Activated CD4-positive, alpha-beta memory T cell treated with anti-CD3 and anti-CD28 coated beads for 36 hours (primary cell): ENCODE results near the gene ASIC3. TPM values are rescaled to one million over a fixed set of nuclear protein-coding genes. Genes with fewer than 3 reads are reported as not detected.
A peak's percentile ranks its signal among the peaks of the same experiment; 100 is the strongest.

Experiments
- CTCF ChIA-PET: fragments of 350-600 bp; sonication (Branson Sonifier 250); formaldehyde crosslinking; loops from one replicate; lab custom pipeline; 2021; ENCODE audit warnings: antibody characterized with exemption, inconsistent platforms; lab: Charles Lee
- POLR2A ChIA-PET: fragments of 350-600 bp; sonication (Branson Sonifier 250); formaldehyde crosslinking; loops from one replicate; lab custom pipeline; 2021; ENCODE audit warnings: antibody characterized with exemption; lab: Charles Lee
- DNase-seq: peaks from one replicate; pipeline ENCODE4 v3.0.0-alpha.2; 2020
- H3K27ac Mint-ChIP-seq: one replicate; pipeline ENCODE4 v1.8.0; 2021; ENCODE audit warnings: mixed read lengths
- H3K27me3 Mint-ChIP-seq: one replicate; pipeline ENCODE4 v1.8.0; 2021; ENCODE audit warnings: mixed read lengths
- H3K36me3 Mint-ChIP-seq: one replicate; pipeline ENCODE4 v1.8.0; 2021; ENCODE audit warnings: mixed read lengths
- H3K4me1 Mint-ChIP-seq: one replicate; pipeline ENCODE4 v1.8.0; 2021; ENCODE audit warnings: low read depth, mixed read lengths
- H3K4me3 Mint-ChIP-seq: one replicate; pipeline ENCODE4 v1.8.0; 2021; ENCODE audit warnings: mild to moderate bottlenecking, mixed read lengths
- H3K9me3 Mint-ChIP-seq: one replicate; pipeline ENCODE4 v1.8.0; 2021; ENCODE audit warnings: mixed read lengths
- intact Hi-C: fragments of 100-400 bp; cut with micrococcal nuclease; formaldehyde crosslinking; loops from one replicate; pipeline ENCODE4 v1.15.1; 2023
- total RNA-seq, 2 experiments: library from RNA; stranded (reverse); gene quantifications; one replicate each; pipeline ENCODE4 v1.2.3, GENCODE V29; 2021

The ASIC3 gene
- total RNA-seq, 2 experiments from 2014 or later = 5.3 to 7.6 TPM

- H3K27ac Mint-ChIP-seq = no peak overlapping the region
- no peaks in the 10 kb centered on the region for H3K4me1 Mint-ChIP-seq
- ChIA-PET CTCF (interaction anchor here (0.6 to 0.9 kb wide), 2 partner anchors 66 to 83 kb away, joined by 4 read pairs; no protein-coding TSS in a partner anchor), POLR2A (no interaction called here)
- intact Hi-C loops = no loop called here
- no peak overlapping the region for H3K4me3 Mint-ChIP-seq
- peaks cover 5% of the 10 kb centered on the region for H3K36me3 Mint-ChIP-seq
- no peak for DNase-seq
- H3K27me3 Mint-ChIP-seq = no peaks in the 10 kb centered on the region
- no peaks in the 10 kb centered on the region for H3K9me3 Mint-ChIP-seq
Observed at GRCh38 chr7:151045967-151046366, 2.4 kb upstream of the ASIC3 start.

- Mint-ChIP-seq H3K27me3 (no peaks in the 10 kb centered on the region), H3K9me3 (no peaks in the 10 kb centered on the region), H3K4me3 (no peak overlapping the region), H3K27ac (peak overlapping the region; percentile 18), H3K4me1 (peaks cover 2% of the 10 kb centered on the region), H3K36me3 (peaks cover 5% of the 10 kb centered on the region)
- ChIA-PET CTCF (no interaction called here), POLR2A (no interaction called here)
- intact Hi-C loops = no loop called here
- no peak for DNase-seq
Observed at GRCh38 chr7:151046603-151047573, 1.4 kb upstream of the ASIC3 start.

- intact Hi-C loops = no loop called here
- H3K4me1 Mint-ChIP-seq = peaks cover 5% of the 10 kb centered on the region
- no peak overlapping the region for H3K27ac Mint-ChIP-seq
- DNase-seq = no peak
- H3K27me3 Mint-ChIP-seq = no peaks in the 10 kb centered on the region
- ChIA-PET CTCF (no interaction called here), POLR2A (no interaction called here)
- no peak overlapping the region for H3K4me3 Mint-ChIP-seq
- no peaks in the 10 kb centered on the region for H3K9me3 Mint-ChIP-seq
- peaks cover 7% of the 10 kb centered on the region for H3K36me3 Mint-ChIP-seq
Observed at GRCh38 chr7:151048911-151049463, 656 bp downstream of the ASIC3 start.

- POLR2A ChIA-PET = no interaction called here
- H3K4me3 Mint-ChIP-seq = no peak overlapping the region
- peaks cover 2% of the 10 kb centered on the region for H3K36me3 Mint-ChIP-seq
- intact Hi-C loops = loop anchor here (10.0 kb wide), 1 partner anchor 304 kb away; no protein-coding TSS in a partner anchor
- peaks cover 5% of the 10 kb centered on the region for H3K4me1 Mint-ChIP-seq
- CTCF ChIA-PET = interaction anchor here (1.0 to 1.6 kb wide), 3 partner anchors 9 to 33 kb away, joined by 3 to 5 read pairs (median 5); partner anchors contain the start of genes ABCB8 and SLC4A2
- DNase-seq = peak; percentile 73
- H3K9me3 Mint-ChIP-seq = no peaks in the 10 kb centered on the region
- H3K27ac Mint-ChIP-seq = no peak overlapping the region
- no peaks in the 10 kb centered on the region for H3K27me3 Mint-ChIP-seq
Observed at GRCh38 chr7:151051108-151051507, 2.8 kb downstream of the ASIC3 start.

- no peak overlapping the region for H3K27ac Mint-ChIP-seq
- no peaks in the 10 kb centered on the region for H3K27me3 Mint-ChIP-seq
- DNase-seq = no peak
- CTCF ChIA-PET = no interaction called here
- intact Hi-C loops = loop anchor here (10.0 kb wide), 1 partner anchor 302 kb away; no protein-coding TSS in a partner anchor
- POLR2A ChIA-PET = no interaction called here
- H3K4me3 Mint-ChIP-seq = no peak overlapping the region
- H3K36me3 Mint-ChIP-seq = peaks cover 2% of the 10 kb centered on the region
- no peaks in the 10 kb centered on the region for H3K9me3 Mint-ChIP-seq
- H3K4me1 Mint-ChIP-seq = peaks cover 15% of the 10 kb centered on the region
Observed at GRCh38 chr7:151053096-151053495, 4.8 kb downstream of the ASIC3 start.

- POLR2A ChIA-PET = no interaction called here
- no peaks in the 10 kb centered on the region for H3K9me3 Mint-ChIP-seq
Observed at GRCh38 chr7:151053751-151054150, 5.4 kb downstream of the ASIC3 start.

GRCh38 chr7:151056283-151056665, 7.9 kb downstream of the ASIC3 start:
- CTCF ChIA-PET = interaction anchor here (1.4 kb wide), 1 partner anchor 38 kb away, joined by 4 read pairs; no protein-coding TSS in a partner anchor
- peak overlapping the region; percentile 89 for H3K4me3 Mint-ChIP-seq
- no peak for DNase-seq
- POLR2A ChIA-PET = no interaction called here
- H3K36me3 Mint-ChIP-seq = peaks cover 2% of the 10 kb centered on the region
- H3K9me3 Mint-ChIP-seq = no peaks in the 10 kb centered on the region
- H3K27ac Mint-ChIP-seq = no peak overlapping the region
- H3K4me1 Mint-ChIP-seq = peaks cover 25% of the 10 kb centered on the region
- intact Hi-C loops = loop anchor here (10.0 kb wide), 1 partner anchor 299 kb away; no protein-coding TSS in a partner anchor
- H3K27me3 Mint-ChIP-seq = no peaks in the 10 kb centered on the region

More at GRCh38 chr7:151053751-151054150, 5.4 kb downstream of the ASIC3 start:
- no peak for DNase-seq
- Mint-ChIP-seq H3K4me3 (no peak overlapping the region), H3K36me3 (peaks cover 2% of the 10 kb centered on the region), H3K4me1 (peaks cover 18% of the 10 kb centered on the region), H3K27me3 (no peaks in the 10 kb centered on the region), H3K27ac (no peak overlapping the region)
- CTCF ChIA-PET = no interaction called here
- intact Hi-C loops = loop anchor here (10.0 kb wide), 1 partner anchor 301 kb away; no protein-coding TSS in a partner anchor

GRCh38 chr7:151056666-151057505, 8.6 kb downstream of the ASIC3 start:
- CTCF ChIA-PET = interaction anchor here (1.4 kb wide), 1 partner anchor 38 kb away, joined by 4 read pairs; no protein-coding TSS in a partner anchor
- no peak overlapping the region for H3K27ac Mint-ChIP-seq

GRCh38 chr7:151057506-151057988, 9.2 kb downstream of the ASIC3 start, which contains the start of gene CDK5:
Gene CDK5, minus strand, starts transcription at chr7:151057897. Its CDS starts 49 bp downstream, at chr7:151057848.
- Mint-ChIP-seq H3K4me3 (peak within 1 kb of the TSS; percentile 89), H3K27ac (peak within 1 kb of the TSS; percentile 89), H3K4me1 (peaks cover 26% of the 10 kb centered on the region), H3K27me3 (no peaks in the 10 kb centered on the region), H3K9me3 (no peaks in the 10 kb centered on the region), H3K36me3 (peaks cover 1% of the 10 kb centered on the region)
- ChIA-PET CTCF (no interaction called here), POLR2A (interaction anchor here (0.5 to 1.0 kb wide), 2 partner anchors 26 to 170 kb away, joined by 3 read pairs; partner anchors contain the start of genes ABCF2 and TMUB1)
- no peak for DNase-seq
- intact Hi-C loops = loop anchor here (10.0 kb wide), 1 partner anchor 297 kb away; no protein-coding TSS in a partner anchor

More at GRCh38 chr7:151056666-151057505, 8.6 kb downstream of the ASIC3 start:
- intact Hi-C loops = loop anchor here (10.0 kb wide), 1 partner anchor 298 kb away; no protein-coding TSS in a partner anchor
- H3K4me1 Mint-ChIP-seq = peaks cover 27% of the 10 kb centered on the region
- POLR2A ChIA-PET = no interaction called here
- no peaks in the 10 kb centered on the region for H3K9me3 Mint-ChIP-seq
- H3K36me3 Mint-ChIP-seq = peaks cover 2% of the 10 kb centered on the region
- peak overlapping the region; percentile 89 for H3K4me3 Mint-ChIP-seq
- H3K27me3 Mint-ChIP-seq = no peaks in the 10 kb centered on the region
- DNase-seq = no peak

- CTCF ChIA-PET = interaction anchor here (1.0 to 1.2 kb wide), 2 partner anchors 27 to 30 kb away, joined by 3 to 10 read pairs; partner anchors contain the start of gene ABCB8
- Mint-ChIP-seq H3K27ac (peak overlapping the region; percentile 89), H3K27me3 (no peaks in the 10 kb centered on the region), H3K36me3 (no peaks in the 10 kb centered on the region), H3K9me3 (no peaks in the 10 kb centered on the region), H3K4me3 (peak overlapping the region; percentile 89), H3K4me1 (peaks cover 25% of the 10 kb centered on the region)
- POLR2A ChIA-PET = interaction anchor here (0.5 to 2.1 kb wide), 3 partner anchors 25 to 169 kb away, joined by 3 to 5 read pairs (median 3); partner anchors contain the start of genes ABCF2 and TMUB1
- intact Hi-C loops = loop anchor here (1.0 to 10.0 kb wide), 5 partner anchors 19 to 297 kb away; partner anchors contain the start of genes ABCB8, ABCF2 and FASTK
- DNase-seq = peak; percentile 98
Observed at GRCh38 chr7:151057989-151058780, 9.9 kb downstream of the ASIC3 start.
